Measurements from ENCODE around the gene CNNM2. TPM values are rescaled to one million over a fixed set of nuclear protein-coding genes. Genes with fewer than 3 reads are reported as not detected.

The CNNM2 gene
- total RNA-seq, 1 donor, result 9.4 TPM

DNA sequence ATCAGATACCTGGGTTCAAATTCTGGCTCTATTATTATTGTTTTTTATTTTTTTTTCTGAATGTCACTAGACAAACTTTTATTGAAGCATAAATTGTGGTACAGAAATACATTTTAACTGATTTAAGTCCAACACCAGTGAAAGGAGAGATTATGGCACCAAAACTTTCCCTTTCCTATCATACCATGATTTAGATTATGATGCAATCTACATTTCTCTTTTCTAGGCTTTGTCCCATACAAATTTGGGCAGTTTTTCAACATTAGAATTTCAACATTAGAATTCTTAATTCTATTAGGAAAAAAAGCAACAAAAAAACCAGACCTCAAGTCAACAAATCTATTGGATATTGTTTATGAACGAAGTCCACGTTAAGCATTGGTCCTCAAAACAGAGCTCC, 37.8 kb upstream of the CNNM2 start:
- Histone ChIP-seq H3K27me3 (ENCODE audit: insufficient read depth, low read length) (no peaks in the 10 kb centered on the region), H3K36me3 (ENCODE audit: insufficient read depth, low read length) (no peaks in the 10 kb centered on the region), H2AFZ (ENCODE audit: low read length) (no peak overlapping the region), H3K9me3 (ENCODE audit: low read depth, low read length) (no peaks in the 10 kb centered on the region), H3K4me2 (ENCODE audit: insufficient read depth, low read length) (no peak overlapping the region), H3K27ac (ENCODE audit: low read depth, low read length) (no peak overlapping the region), H3K79me2 (ENCODE audit: insufficient read depth, low read length) (no peaks in the 10 kb centered on the region), H3K4me3 (ENCODE audit: insufficient read depth, low read length) (no peak overlapping the region), H3K4me1 (ENCODE audit: insufficient read depth, low read length) (no peaks in the 10 kb centered on the region), H4K20me1 (ENCODE audit: insufficient read depth, low read length) (no peaks in the 10 kb centered on the region)
- TF ChIP-seq, protein P1, sequence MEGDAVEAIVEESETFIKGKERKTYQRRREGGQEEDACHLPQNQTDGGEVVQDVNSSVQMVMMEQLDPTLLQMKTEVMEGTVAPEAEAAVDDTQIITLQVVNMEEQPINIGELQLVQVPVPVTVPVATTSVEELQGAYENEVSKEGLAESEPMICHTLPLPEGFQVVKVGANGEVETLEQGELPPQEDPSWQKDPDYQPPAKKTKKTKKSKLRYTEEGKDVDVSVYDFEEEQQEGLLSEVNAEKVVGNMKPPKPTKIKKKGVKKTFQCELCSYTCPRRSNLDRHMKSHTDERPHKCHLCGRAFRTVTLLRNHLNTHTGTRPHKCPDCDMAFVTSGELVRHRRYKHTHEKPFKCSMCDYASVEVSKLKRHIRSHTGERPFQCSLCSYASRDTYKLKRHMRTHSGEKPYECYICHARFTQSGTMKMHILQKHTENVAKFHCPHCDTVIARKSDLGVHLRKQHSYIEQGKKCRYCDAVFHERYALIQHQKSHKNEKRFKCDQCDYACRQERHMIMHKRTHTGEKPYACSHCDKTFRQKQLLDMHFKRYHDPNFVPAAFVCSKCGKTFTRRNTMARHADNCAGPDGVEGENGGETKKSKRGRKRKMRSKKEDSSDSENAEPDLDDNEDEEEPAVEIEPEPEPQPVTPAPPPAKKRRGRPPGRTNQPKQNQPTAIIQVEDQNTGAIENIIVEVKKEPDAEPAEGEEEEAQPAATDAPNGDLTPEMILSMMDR (IDR thresholded peaks at IDR 0.05; ENCODE audit: extremely low read depth, low read depth, low read length), result no peak
- no peak for DNase-seq (ENCODE audit: insufficient read length, low spot score, missing footprints)

DNA sequence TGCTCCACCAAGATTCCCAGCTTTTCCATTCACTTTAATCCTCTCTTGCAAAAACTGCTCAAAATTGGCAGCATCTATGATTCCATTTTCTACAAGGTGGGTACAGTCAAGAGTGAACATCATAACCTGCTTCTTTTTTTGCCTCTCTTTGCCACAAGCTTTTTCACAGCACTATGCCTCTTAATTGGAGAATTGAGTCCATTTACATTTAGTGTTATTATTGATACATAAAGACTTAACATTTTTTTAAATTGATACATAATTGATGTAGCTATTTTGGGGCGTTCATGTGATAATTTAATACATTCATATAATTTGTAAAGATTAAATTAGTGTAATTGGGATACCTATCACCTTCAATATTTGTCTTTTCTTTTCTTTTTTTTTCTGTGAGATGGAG, 30.0 kb upstream of the CNNM2 start:
- Histone ChIP-seq H3K9me3 (ENCODE audit: low read depth, low read length) (no peaks in the 10 kb centered on the region), H3K4me1 (ENCODE audit: insufficient read depth, low read length) (no peaks in the 10 kb centered on the region), H3K36me3 (ENCODE audit: insufficient read depth, low read length) (no peaks in the 10 kb centered on the region), H3K79me2 (ENCODE audit: insufficient read depth, low read length) (no peaks in the 10 kb centered on the region), H3K27ac (ENCODE audit: low read depth, low read length) (no peak overlapping the region), H2AFZ (ENCODE audit: low read length) (no peak overlapping the region), H4K20me1 (ENCODE audit: insufficient read depth, low read length) (no peaks in the 10 kb centered on the region), H3K4me2 (ENCODE audit: insufficient read depth, low read length) (no peak overlapping the region), H3K4me3 (ENCODE audit: insufficient read depth, low read length) (no peak overlapping the region), H3K27me3 (ENCODE audit: insufficient read depth, low read length) (no peaks in the 10 kb centered on the region)
- no peak for DNase-seq (ENCODE audit: insufficient read length, low spot score, missing footprints)
- TF ChIP-seq, protein P1 (IDR thresholded peaks at IDR 0.05; ENCODE audit: extremely low read depth, low read depth, low read length), result no peak

DNA sequence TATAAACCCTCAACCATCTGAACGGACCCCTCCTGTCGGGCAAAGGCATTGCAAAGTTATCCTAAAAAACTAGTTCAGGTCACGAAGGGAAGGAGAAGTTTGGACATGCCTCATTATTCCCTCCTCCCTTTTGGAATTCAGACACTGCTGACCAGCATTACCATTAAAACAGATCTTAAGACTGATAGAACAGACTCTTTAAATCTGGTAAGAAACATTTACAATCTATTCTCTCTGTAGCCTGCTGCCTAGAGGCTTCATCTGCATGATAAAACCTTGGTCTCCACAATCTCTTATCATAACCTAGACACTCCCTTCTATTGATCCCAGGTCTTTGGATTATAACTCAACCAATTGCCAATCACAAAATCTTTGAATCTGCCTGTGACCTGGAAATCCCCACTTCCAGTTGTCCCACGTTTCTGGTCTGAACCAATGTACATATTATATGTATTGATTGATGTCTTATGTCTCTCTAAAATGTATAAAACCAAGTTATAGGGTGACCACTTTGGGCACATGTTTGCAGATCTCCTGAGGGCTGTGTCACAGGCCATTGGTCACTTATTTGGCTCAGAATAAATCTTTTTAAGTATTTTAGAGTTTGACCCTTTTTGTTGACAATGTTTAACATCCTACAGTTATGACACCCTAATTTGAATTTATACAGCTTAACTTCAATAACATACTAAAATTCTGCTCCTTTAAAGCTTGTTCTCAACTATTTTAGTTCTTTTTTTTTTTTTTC, 23.5 kb upstream of the CNNM2 start:
- Histone ChIP-seq H3K4me3 (ENCODE audit: insufficient read depth, low read length) (no peak overlapping the region), H3K79me2 (ENCODE audit: insufficient read depth, low read length) (no peaks in the 10 kb centered on the region), H3K4me2 (ENCODE audit: insufficient read depth, low read length) (no peak overlapping the region), H3K27ac (ENCODE audit: low read depth, low read length) (no peak overlapping the region), H3K9me3 (ENCODE audit: low read depth, low read length) (no peaks in the 10 kb centered on the region), H4K20me1 (ENCODE audit: insufficient read depth, low read length) (no peaks in the 10 kb centered on the region), H3K4me1 (ENCODE audit: insufficient read depth, low read length) (no peaks in the 10 kb centered on the region), H2AFZ (ENCODE audit: low read length) (no peak overlapping the region), H3K36me3 (ENCODE audit: insufficient read depth, low read length) (no peaks in the 10 kb centered on the region), H3K27me3 (ENCODE audit: insufficient read depth, low read length) (no peaks in the 10 kb centered on the region)
- TF ChIP-seq, protein P1 (IDR thresholded peaks at IDR 0.05; ENCODE audit: extremely low read depth, low read depth, low read length), result no peak
- no peak for DNase-seq (ENCODE audit: insufficient read length, low spot score, missing footprints)

DNA sequence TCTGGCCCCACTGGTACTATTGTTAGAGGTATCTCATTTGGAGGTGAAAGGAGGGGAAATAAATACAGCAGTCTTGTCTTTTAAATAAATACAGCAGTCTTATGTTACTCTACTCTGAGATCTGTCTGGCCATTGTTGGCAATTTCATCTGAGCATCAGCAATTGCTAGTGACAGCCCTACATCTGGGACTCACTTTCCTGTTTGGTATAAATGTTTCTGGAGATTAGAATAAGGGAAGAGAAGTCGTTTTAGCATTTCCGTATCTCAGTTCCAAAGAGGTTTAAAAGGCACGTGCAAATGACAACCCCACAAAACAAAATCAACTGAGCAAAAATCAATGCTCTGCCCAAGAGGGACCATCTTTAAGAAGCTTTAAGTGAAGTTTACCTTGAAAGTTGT, 18.1 kb upstream of the CNNM2 start:
- H3K4me3 ChIP-seq (ENCODE audit: insufficient read depth, low read length), result no peak overlapping the region
- H3K4me1 ChIP-seq (ENCODE audit: insufficient read depth, low read length), result no peaks in the 10 kb centered on the region
- H3K36me3 ChIP-seq (ENCODE audit: insufficient read depth, low read length), result no peaks in the 10 kb centered on the region
- H3K79me2 ChIP-seq (ENCODE audit: insufficient read depth, low read length), result no peaks in the 10 kb centered on the region
- H3K4me2 ChIP-seq (ENCODE audit: insufficient read depth, low read length), result no peak overlapping the region
- no peaks in the 10 kb centered on the region for H3K9me3 ChIP-seq (ENCODE audit: low read depth, low read length)
- no peak for DNase-seq (ENCODE audit: insufficient read length, low spot score, missing footprints)
- no peaks in the 10 kb centered on the region for H3K27me3 ChIP-seq (ENCODE audit: insufficient read depth, low read length)
- H2AFZ ChIP-seq (ENCODE audit: low read length), result no peak overlapping the region
- TF ChIP-seq, protein P1 (IDR thresholded peaks at IDR 0.05; ENCODE audit: extremely low read depth, low read depth, low read length), result no peak
- no peak overlapping the region for H3K27ac ChIP-seq (ENCODE audit: low read depth, low read length)
- H4K20me1 ChIP-seq (ENCODE audit: insufficient read depth, low read length), result no peaks in the 10 kb centered on the region

All from osteoblast (primary cell).